Measurements from ENCODE around the gene TVP23B.
"Not testable (repeated sequence)": the region's sequence is repeated elsewhere in the genome, so short reads cannot be mapped to it uniquely, and the experiment has no call there.

Gene TVP23B

DNA sequence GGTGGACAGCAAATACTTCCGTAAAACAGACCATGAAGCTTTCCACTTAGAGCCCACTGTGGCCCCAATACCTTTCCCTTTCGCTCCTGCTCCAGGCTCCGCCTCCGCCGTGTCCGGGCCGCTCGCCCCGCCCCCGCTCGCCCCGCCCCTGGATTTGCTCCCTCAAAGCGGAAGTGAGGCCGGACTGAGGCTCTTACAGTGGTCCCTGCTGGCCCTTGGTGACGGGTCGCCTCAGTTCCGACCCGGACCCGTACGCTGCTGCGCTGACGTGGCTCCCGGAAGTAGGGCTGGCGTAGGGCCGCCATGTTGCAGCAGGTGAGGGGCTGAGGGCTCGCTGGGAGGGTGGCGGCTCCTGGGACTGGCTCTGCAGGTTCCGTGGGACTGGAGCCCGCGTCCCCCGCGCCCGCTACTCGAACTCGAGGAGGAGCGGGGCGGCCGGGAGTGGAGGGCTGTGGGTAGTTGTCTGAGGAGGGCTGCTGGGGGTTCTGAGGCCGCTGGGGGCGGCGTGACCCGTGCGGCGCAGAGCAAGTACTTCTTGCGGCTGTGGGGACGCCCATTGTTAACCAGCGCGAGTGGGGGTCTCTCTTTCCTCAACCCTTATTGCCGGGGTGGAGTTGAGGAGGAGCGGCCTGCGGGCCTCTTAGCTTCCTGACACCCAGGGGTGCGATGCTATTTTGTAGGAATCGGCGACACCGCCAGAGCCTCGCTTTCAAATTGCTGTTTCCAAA lies at the start of gene TVP23B:
TVP23B (plus strand) TSS at position 193 of the 728 bp plus-strand sequence; CDS start at position 304, 111 bp downstream.
- Histone ChIP-seq H3K4me3 (ENCODE audit: low read depth, low read length) (peak within 1 kb of the TSS; percentile 45), H3K9ac (ENCODE audit: low read depth, low read length) (peak within 1 kb of the TSS; percentile 70)
- H3K27me3 ChIP-seq (ENCODE audit: control insufficient read depth, insufficient read depth, low read length); H3K4me1 ChIP-seq (ENCODE audit: control insufficient read depth, insufficient read depth, low read length); H3K36me3 ChIP-seq (ENCODE audit: control insufficient read depth, insufficient read depth, low read length); H3K9me3 ChIP-seq (ENCODE audit: control insufficient read depth, insufficient read depth, low read length): not testable (repeated sequence)

- H3K27me3 ChIP-seq (ENCODE audit: control insufficient read depth, insufficient read depth, low read length); H3K36me3 ChIP-seq (ENCODE audit: control insufficient read depth, insufficient read depth, low read length); H3K9ac ChIP-seq (ENCODE audit: low read depth, low read length); H3K4me3 ChIP-seq (ENCODE audit: low read depth, low read length); H3K9me3 ChIP-seq (ENCODE audit: control insufficient read depth, insufficient read depth, low read length); H3K4me1 ChIP-seq (ENCODE audit: control insufficient read depth, insufficient read depth, low read length): not testable (repeated sequence)
These were observed 48.5 kb upstream of the TVP23B start for GRCh38 chr17:18732438-18732837.

- H3K4me1 ChIP-seq (ENCODE audit: control insufficient read depth, insufficient read depth, low read length); H3K36me3 ChIP-seq (ENCODE audit: control insufficient read depth, insufficient read depth, low read length); H3K9me3 ChIP-seq (ENCODE audit: control insufficient read depth, insufficient read depth, low read length); H3K9ac ChIP-seq (ENCODE audit: low read depth, low read length); H3K27me3 ChIP-seq (ENCODE audit: control insufficient read depth, insufficient read depth, low read length); H3K4me3 ChIP-seq (ENCODE audit: low read depth, low read length): not testable (repeated sequence)
These were observed 47.6 kb upstream of the TVP23B start for GRCh38 chr17:18733350-18733749.

- not testable (repeated sequence) for H3K27me3 ChIP-seq (ENCODE audit: control insufficient read depth, insufficient read depth, low read length); H3K9me3 ChIP-seq (ENCODE audit: control insufficient read depth, insufficient read depth, low read length)
These were observed 41.2 kb upstream of the TVP23B start for GRCh38 chr17:18739616-18740391.

GRCh38 chr17:18741228-18741627 lies 39.8 kb upstream of the TVP23B start:
- H3K9me3 ChIP-seq (ENCODE audit: control insufficient read depth, insufficient read depth, low read length); H3K36me3 ChIP-seq (ENCODE audit: control insufficient read depth, insufficient read depth, low read length); H3K27me3 ChIP-seq (ENCODE audit: control insufficient read depth, insufficient read depth, low read length); H3K4me1 ChIP-seq (ENCODE audit: control insufficient read depth, insufficient read depth, low read length); H3K4me3 ChIP-seq (ENCODE audit: low read depth, low read length); H3K9ac ChIP-seq (ENCODE audit: low read depth, low read length): not testable (repeated sequence)

More at GRCh38 chr17:18739616-18740391, 41.2 kb upstream of the TVP23B start:
- not testable (repeated sequence) for H3K4me3 ChIP-seq (ENCODE audit: low read depth, low read length); H3K36me3 ChIP-seq (ENCODE audit: control insufficient read depth, insufficient read depth, low read length); H3K9ac ChIP-seq (ENCODE audit: low read depth, low read length); H3K4me1 ChIP-seq (ENCODE audit: control insufficient read depth, insufficient read depth, low read length)

DNA sequence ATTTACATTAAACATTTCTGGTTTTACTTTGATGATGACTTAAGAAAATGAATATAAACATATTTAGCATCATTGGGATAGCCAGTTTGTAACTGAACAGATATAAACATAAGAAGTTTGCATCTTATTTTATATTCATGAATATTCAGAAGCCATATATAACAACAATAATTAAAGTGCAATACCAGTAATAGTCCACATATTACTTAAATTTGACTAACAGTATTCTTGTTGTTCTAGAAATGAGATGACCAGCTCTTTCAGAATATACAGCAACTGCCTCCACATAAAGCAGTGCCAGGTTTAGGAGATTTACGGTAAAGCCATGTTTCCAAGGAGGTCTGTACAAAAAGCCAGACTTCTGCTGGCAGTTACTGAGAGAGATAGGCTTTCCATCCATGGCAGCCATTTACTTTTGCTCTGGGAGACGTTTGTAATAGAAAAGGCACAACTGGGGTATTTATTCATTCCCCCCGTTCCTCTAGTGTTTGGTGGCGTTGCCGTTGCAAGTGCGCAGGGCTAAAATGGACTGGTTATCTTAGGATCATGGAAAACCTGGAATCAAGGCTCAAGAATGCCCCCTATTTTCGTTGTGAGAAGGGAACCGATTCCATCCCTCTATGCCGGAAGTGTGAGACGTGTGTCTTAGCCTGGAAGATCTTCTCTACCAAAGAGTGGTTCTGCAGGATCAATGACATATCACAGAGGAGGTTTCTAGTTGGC lies 37.1 kb upstream of the TVP23B start, which contains the start of gene FBXW10:
FBXW10 (plus strand) TSS at position 356 of the 723 bp plus-strand sequence; CDS start at position 547, 191 bp downstream.
- H3K9ac ChIP-seq (ENCODE audit: low read depth, low read length); H3K36me3 ChIP-seq (ENCODE audit: control insufficient read depth, insufficient read depth, low read length): not testable (repeated sequence)

DNA sequence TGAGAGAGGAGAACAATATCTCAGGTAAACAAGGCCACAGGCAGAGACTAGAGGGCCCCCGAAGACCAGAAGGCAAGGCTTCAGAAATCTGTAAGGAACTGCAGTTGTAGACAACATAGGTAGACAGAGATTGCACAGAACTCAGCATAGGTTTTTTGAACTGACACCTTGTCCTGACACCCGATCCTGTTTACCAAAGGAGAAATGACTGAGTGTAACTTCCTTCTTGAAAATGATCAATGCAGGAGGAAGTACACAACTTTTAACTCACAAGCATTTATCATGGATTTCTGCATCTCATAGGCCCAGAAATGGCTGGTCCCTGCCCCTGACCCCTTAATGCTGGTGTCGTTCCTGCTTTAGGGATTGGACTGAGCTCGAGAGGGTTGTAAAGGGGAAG lies 36.3 kb upstream of the TVP23B start:
- not testable (repeated sequence) for H3K9ac ChIP-seq (ENCODE audit: low read depth, low read length); H3K36me3 ChIP-seq (ENCODE audit: control insufficient read depth, insufficient read depth, low read length); H3K4me3 ChIP-seq (ENCODE audit: low read depth, low read length); H3K27me3 ChIP-seq (ENCODE audit: control insufficient read depth, insufficient read depth, low read length); H3K9me3 ChIP-seq (ENCODE audit: control insufficient read depth, insufficient read depth, low read length); H3K4me1 ChIP-seq (ENCODE audit: control insufficient read depth, insufficient read depth, low read length)

More for the DNA sequence above, 37.1 kb upstream of the TVP23B start, which contains the start of gene FBXW10:
- not testable (repeated sequence) for H3K9me3 ChIP-seq (ENCODE audit: control insufficient read depth, insufficient read depth, low read length); H3K4me3 ChIP-seq (ENCODE audit: low read depth, low read length); H3K4me1 ChIP-seq (ENCODE audit: control insufficient read depth, insufficient read depth, low read length); H3K27me3 ChIP-seq (ENCODE audit: control insufficient read depth, insufficient read depth, low read length)

DNA sequence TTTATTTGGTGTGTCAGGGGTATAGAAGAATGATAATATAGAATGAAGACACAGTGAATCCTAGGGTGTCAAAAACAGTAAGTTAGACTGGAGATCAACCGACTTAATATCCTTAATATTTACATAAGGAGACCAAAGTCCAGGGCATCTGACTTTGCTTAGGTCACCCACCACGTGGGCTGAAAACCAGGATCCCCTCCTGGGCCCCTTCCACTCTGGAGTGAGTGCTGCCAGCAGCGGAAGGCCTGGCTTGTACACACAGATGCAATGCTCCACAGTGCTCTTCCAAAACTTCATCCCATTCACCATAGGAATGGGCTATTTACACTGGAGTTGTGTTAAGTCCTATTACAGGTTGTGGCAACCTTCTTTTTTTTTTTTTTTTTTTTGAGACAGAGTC lies 34.4 kb upstream of the TVP23B start:
- not testable (repeated sequence) for H3K36me3 ChIP-seq (ENCODE audit: control insufficient read depth, insufficient read depth, low read length); H3K9ac ChIP-seq (ENCODE audit: low read depth, low read length); H3K4me3 ChIP-seq (ENCODE audit: low read depth, low read length); H3K4me1 ChIP-seq (ENCODE audit: control insufficient read depth, insufficient read depth, low read length); H3K9me3 ChIP-seq (ENCODE audit: control insufficient read depth, insufficient read depth, low read length); H3K27me3 ChIP-seq (ENCODE audit: control insufficient read depth, insufficient read depth, low read length)

DNA sequence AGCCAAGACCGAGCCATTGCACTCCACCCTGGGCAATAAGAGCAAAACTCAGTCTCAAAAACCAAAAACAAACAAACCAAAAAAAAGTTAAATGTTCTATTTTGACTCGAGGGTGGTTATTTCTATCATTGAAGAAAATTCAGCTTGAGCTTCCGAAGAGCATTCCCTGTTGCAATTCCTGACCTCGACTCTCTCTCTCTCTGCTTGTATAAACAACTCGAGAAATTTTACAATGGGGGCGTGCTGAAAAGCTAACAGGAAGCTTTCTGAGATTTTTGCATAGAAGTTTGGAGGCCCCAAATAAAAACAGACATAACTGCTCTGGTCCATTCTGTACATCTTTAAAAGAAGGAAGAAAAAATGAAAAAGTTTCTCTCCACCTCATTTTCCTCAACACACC lies 33.5 kb upstream of the TVP23B start:
- H3K4me3 ChIP-seq (ENCODE audit: low read depth, low read length); H3K9me3 ChIP-seq (ENCODE audit: control insufficient read depth, insufficient read depth, low read length); H3K36me3 ChIP-seq (ENCODE audit: control insufficient read depth, insufficient read depth, low read length); H3K4me1 ChIP-seq (ENCODE audit: control insufficient read depth, insufficient read depth, low read length); H3K9ac ChIP-seq (ENCODE audit: low read depth, low read length); H3K27me3 ChIP-seq (ENCODE audit: control insufficient read depth, insufficient read depth, low read length): not testable (repeated sequence)

GRCh38 chr17:18750242-18750641 lies 30.7 kb upstream of the TVP23B start:
- H3K36me3 ChIP-seq (ENCODE audit: control insufficient read depth, insufficient read depth, low read length); H3K9ac ChIP-seq (ENCODE audit: low read depth, low read length); H3K27me3 ChIP-seq (ENCODE audit: control insufficient read depth, insufficient read depth, low read length); H3K4me1 ChIP-seq (ENCODE audit: control insufficient read depth, insufficient read depth, low read length); H3K9me3 ChIP-seq (ENCODE audit: control insufficient read depth, insufficient read depth, low read length); H3K4me3 ChIP-seq (ENCODE audit: low read depth, low read length): not testable (repeated sequence)

DNA sequence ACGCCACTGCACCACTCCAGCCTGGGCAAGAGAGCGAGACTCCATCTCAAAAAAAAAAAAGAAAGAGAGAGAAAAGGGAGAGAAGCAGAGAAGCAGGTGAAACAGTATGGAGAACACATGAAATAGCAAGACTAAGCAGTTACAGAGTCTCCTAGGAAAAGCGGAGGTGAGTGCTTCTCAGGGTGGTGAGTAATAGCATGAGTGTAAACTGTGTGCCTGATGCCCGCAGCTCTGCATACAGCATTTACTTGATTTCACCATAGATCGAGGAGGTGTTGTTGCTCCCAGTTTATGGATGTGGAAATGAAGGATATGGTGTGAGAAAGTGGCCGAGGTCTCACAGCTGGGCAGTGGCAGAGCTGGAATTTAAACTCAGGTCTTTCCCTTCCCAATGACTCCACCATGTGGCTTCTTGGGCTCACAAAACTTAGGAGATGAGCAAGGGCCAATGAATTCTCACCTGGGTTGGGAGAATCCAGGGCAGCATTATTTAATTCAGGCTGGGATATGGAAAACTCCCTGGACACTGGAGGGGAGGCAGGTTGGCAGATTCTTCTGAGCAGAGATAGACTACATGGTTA lies 27.1 kb upstream of the TVP23B start:
- not testable (repeated sequence) for H3K9ac ChIP-seq (ENCODE audit: low read depth, low read length); H3K27me3 ChIP-seq (ENCODE audit: control insufficient read depth, insufficient read depth, low read length); H3K36me3 ChIP-seq (ENCODE audit: control insufficient read depth, insufficient read depth, low read length); H3K9me3 ChIP-seq (ENCODE audit: control insufficient read depth, insufficient read depth, low read length); H3K4me3 ChIP-seq (ENCODE audit: low read depth, low read length); H3K4me1 ChIP-seq (ENCODE audit: control insufficient read depth, insufficient read depth, low read length)
